Retinal pigment epithelial cell (primary cell): ENCODE data around the gene VIPR1.

Source experiments
- DNase-seq: peaks from one replicate; pipeline ENCODE4 v3.0.0-alpha.2; 2010; ENCODE audit warnings: low read depth
- H3K4me3 ChIP-seq: 2 replicates; pipeline ENCODE4 v1.5.1; 2011; ENCODE audit warnings: mild to moderate bottlenecking, low read length, control low read depth, moderate library complexity
- TF ChIP-seq, protein P1 (sequence below): conservative IDR thresholded peaks from 2 replicates; pipeline ENCODE4 v1.5.1; 2011; ENCODE audit warnings: low read depth, low read length, control low read depth, inconsistent platforms

VIPR1 gene

DNA sequence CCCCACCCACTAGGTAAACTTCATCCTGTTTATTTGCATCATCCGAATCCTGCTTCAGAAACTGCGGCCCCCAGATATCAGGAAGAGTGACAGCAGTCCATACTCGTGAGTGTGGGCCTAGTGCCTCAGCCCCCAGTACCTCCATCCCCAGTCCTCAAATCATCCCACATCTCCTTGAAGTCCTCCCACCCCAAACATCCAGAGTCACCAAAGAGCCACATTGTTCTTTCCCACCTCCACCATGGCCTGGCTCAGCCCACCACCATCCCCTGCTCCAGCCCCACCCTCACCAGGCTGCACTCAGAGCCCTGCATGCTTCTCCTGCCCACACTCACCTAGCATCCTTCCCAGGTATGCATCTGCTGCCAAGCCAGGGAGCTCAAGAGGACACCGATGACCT lies 29.8 kb downstream of the VIPR1 start:
- TF ChIP-seq, protein P1, sequence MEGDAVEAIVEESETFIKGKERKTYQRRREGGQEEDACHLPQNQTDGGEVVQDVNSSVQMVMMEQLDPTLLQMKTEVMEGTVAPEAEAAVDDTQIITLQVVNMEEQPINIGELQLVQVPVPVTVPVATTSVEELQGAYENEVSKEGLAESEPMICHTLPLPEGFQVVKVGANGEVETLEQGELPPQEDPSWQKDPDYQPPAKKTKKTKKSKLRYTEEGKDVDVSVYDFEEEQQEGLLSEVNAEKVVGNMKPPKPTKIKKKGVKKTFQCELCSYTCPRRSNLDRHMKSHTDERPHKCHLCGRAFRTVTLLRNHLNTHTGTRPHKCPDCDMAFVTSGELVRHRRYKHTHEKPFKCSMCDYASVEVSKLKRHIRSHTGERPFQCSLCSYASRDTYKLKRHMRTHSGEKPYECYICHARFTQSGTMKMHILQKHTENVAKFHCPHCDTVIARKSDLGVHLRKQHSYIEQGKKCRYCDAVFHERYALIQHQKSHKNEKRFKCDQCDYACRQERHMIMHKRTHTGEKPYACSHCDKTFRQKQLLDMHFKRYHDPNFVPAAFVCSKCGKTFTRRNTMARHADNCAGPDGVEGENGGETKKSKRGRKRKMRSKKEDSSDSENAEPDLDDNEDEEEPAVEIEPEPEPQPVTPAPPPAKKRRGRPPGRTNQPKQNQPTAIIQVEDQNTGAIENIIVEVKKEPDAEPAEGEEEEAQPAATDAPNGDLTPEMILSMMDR: no peak
- no peak overlapping the region for H3K4me3 ChIP-seq
- no peak for DNase-seq

- H3K4me3 ChIP-seq: no peak overlapping the region
- no peak for DNase-seq
- TF ChIP-seq, protein P1: no peak
Observed at GRCh38 chr3:42533161-42533897, 30.9 kb downstream of the VIPR1 start.

- DNase-seq: no peak
- no peak overlapping the region for H3K4me3 ChIP-seq
- TF ChIP-seq, protein P1: peak; percentile 60
Observed at GRCh38 chr3:42535981-42536784, 33.7 kb downstream of the VIPR1 start.

GRCh38 chr3:42537350-42537749 lies 34.9 kb downstream of the VIPR1 start:
- H3K4me3 ChIP-seq: no peak overlapping the region
- DNase-seq: no peak
- TF ChIP-seq, protein P1: no peak

DNA sequence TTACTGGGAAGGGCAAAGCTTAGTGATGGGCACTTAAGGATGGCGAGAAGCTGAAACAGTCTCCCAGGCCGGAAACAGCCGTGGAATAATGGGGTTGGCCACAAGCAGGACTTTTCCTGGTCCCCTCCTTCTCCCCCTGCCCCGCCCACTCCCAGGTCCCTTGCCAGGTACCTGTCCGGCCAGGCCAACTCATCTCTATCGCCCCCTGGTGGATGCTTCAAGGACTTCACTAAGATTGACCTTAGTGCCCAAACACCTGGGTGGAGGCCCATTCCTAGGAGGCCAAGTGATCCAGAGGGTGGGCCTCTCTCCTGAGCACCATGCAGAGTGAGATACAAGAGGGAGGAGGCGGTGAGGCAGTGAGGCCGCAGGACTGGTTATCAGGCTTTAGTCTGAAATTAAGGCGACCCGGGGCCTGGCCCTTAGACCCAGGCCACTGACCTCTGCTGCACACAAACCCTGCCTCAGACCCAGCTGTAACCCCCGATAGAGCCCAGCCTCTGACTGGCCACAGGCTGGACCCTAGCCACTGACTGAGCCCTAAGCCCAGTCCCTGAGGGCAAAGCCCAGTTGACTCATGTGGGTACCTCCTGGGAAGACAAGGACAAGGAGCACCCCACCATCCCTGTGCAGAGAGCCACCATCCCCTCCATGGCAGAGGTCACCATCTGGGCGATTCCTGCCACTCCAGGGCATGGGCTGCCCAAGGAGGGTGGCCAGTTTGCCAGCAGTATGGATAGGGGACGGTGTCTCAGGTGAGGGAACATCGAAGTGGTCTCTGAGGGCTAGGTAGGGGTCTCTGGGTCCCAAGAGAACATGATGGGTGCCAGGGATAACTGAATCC lies 37.6 kb downstream of the VIPR1 start:
- TF ChIP-seq, protein P1: peak; percentile 72
- H3K4me3 ChIP-seq: no peak overlapping the region
- DNase-seq: no peak

DNA sequence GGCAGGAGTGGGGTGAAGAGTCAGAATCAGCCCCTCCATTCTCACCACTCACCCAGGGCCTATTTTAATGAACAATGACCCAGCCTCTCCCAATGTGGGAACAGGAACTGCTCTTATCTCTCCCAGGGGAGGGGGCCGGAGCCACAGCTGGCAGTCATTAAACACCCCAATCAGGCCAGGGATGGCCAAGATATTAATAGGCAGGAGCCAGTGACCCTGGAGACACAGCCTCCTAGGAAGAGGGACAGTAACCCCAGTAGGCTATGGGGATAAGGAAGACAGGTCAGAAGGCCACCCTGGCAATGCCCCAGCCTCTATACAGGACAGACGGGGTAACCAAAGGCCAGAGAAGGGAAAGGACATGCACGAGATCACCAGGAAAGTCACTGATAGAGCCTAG lies 38.6 kb downstream of the VIPR1 start:
- no peak overlapping the region for H3K4me3 ChIP-seq
- TF ChIP-seq, protein P1: no peak
- no peak for DNase-seq
